ENCODE data around the gene RAPH1. TPM values are rescaled to one million over a fixed set of nuclear protein-coding genes. Genes with fewer than 3 reads are reported as not detected.
"Not testable (repeated sequence)": the region's sequence is repeated elsewhere in the genome, so short reads cannot be mapped to it uniquely, and the experiment has no call there.

RAPH1 gene
- total RNA-seq, 2 experiments from 2014 or later: 0.16 to 1.1 TPM

- POLR2A ChIA-PET; H3K36me3 Mint-ChIP-seq (ENCODE audit: low read depth); H3K27me3 Mint-ChIP-seq (ENCODE audit: low read depth); H3K4me1 Mint-ChIP-seq (ENCODE audit: low read depth); H3K4me3 Mint-ChIP-seq; CTCF ChIA-PET; H3K27ac Mint-ChIP-seq; H3K9me3 Mint-ChIP-seq (ENCODE audit: insufficient read depth); DNase-seq; ATAC-seq: not testable (repeated sequence)
Measured at GRCh38 chr2:203503460-203503859, 31.6 kb downstream of the RAPH1 start.

- POLR2A ChIA-PET: interaction anchor here (0.7 kb wide), 1 partner anchor 21 kb away, joined by 3 read pairs; no protein-coding TSS in a partner anchor
- Mint-ChIP-seq H3K4me1 (ENCODE audit: low read depth) (no peaks in the 10 kb centered on the region), H3K27ac (no peak overlapping the region), H3K36me3 (ENCODE audit: low read depth) (no peaks in the 10 kb centered on the region), H3K4me3 (no peak overlapping the region), H3K27me3 (ENCODE audit: low read depth) (no peaks in the 10 kb centered on the region), H3K9me3 (ENCODE audit: insufficient read depth) (no peaks in the 10 kb centered on the region)
- DNase-seq (no peak), ATAC-seq (no peak)
- CTCF ChIA-PET: interaction anchor here (0.9 kb wide), 1 partner anchor 314 kb away, joined by 3 read pairs; no protein-coding TSS in a partner anchor
Measured at GRCh38 chr2:203501873-203502272, 33.2 kb downstream of the RAPH1 start.

- POLR2A ChIA-PET: no interaction called here
- CTCF ChIA-PET: interaction anchor here (1.2 kb wide), 1 partner anchor 314 kb away, joined by 3 read pairs; no protein-coding TSS in a partner anchor
- Mint-ChIP-seq H3K27me3 (ENCODE audit: low read depth) (no peaks in the 10 kb centered on the region), H3K27ac (no peak overlapping the region), H3K9me3 (ENCODE audit: insufficient read depth) (no peaks in the 10 kb centered on the region), H3K4me3 (no peak overlapping the region), H3K4me1 (ENCODE audit: low read depth) (no peaks in the 10 kb centered on the region), H3K36me3 (ENCODE audit: low read depth) (no peaks in the 10 kb centered on the region)
- no peak for ATAC-seq
- DNase-seq: no peak
Measured at GRCh38 chr2:203500951-203501350, 34.1 kb downstream of the RAPH1 start.

- Mint-ChIP-seq H3K36me3 (ENCODE audit: low read depth) (no peaks in the 10 kb centered on the region), H3K4me3 (no peak overlapping the region), H3K9me3 (ENCODE audit: insufficient read depth) (no peaks in the 10 kb centered on the region), H3K4me1 (ENCODE audit: low read depth) (no peaks in the 10 kb centered on the region), H3K27me3 (ENCODE audit: low read depth) (no peaks in the 10 kb centered on the region), H3K27ac (no peak overlapping the region)
- ATAC-seq (no peak), DNase-seq (no peak)
- ChIA-PET CTCF (interaction anchor here (1.2 kb wide), 1 partner anchor 315 kb away, joined by 3 read pairs; no protein-coding TSS in a partner anchor), POLR2A (interaction anchor here (0.7 kb wide), 1 partner anchor 73 kb away, joined by 3 read pairs; no protein-coding TSS in a partner anchor)
Measured at GRCh38 chr2:203500297-203500696, 34.8 kb downstream of the RAPH1 start.

- H3K27me3 Mint-ChIP-seq (ENCODE audit: low read depth): no peaks in the 10 kb centered on the region
- no peaks in the 10 kb centered on the region for H3K9me3 Mint-ChIP-seq (ENCODE audit: insufficient read depth)
- ATAC-seq (no peak), DNase-seq (no peak)
- POLR2A ChIA-PET: no interaction called here
- H3K27ac Mint-ChIP-seq: no peak overlapping the region
- no peaks in the 10 kb centered on the region for H3K36me3 Mint-ChIP-seq (ENCODE audit: low read depth)
- CTCF ChIA-PET: no interaction called here
- H3K4me1 Mint-ChIP-seq (ENCODE audit: low read depth): peaks cover 2% of the 10 kb centered on the region
- no peak overlapping the region for H3K4me3 Mint-ChIP-seq
Measured at GRCh38 chr2:203498161-203498560, 36.9 kb downstream of the RAPH1 start.

- H3K27ac Mint-ChIP-seq: no peak overlapping the region
- peaks cover 5% of the 10 kb centered on the region for H3K4me1 Mint-ChIP-seq (ENCODE audit: low read depth)
- ATAC-seq: no peak
- no peaks in the 10 kb centered on the region for H3K27me3 Mint-ChIP-seq (ENCODE audit: low read depth)
- DNase-seq: no peak
- POLR2A ChIA-PET: no interaction called here
- CTCF ChIA-PET: interaction anchor here (1.6 kb wide), 1 partner anchor 322 kb away, joined by 7 read pairs; no protein-coding TSS in a partner anchor
- no peaks in the 10 kb centered on the region for H3K9me3 Mint-ChIP-seq (ENCODE audit: insufficient read depth)
- H3K4me3 Mint-ChIP-seq: no peak overlapping the region
- no peaks in the 10 kb centered on the region for H3K36me3 Mint-ChIP-seq (ENCODE audit: low read depth)
Measured at GRCh38 chr2:203492965-203493364, 42.1 kb downstream of the RAPH1 start.

- ChIA-PET POLR2A (no interaction called here), CTCF (no interaction called here)
- no peaks in the 10 kb centered on the region for H3K27me3 Mint-ChIP-seq (ENCODE audit: low read depth)
- H3K4me3 Mint-ChIP-seq: no peak overlapping the region
- H3K9me3 Mint-ChIP-seq (ENCODE audit: insufficient read depth): no peaks in the 10 kb centered on the region
- ATAC-seq (no peak), DNase-seq (no peak)
- H3K27ac Mint-ChIP-seq: no peak overlapping the region
- H3K36me3 Mint-ChIP-seq (ENCODE audit: low read depth): no peaks in the 10 kb centered on the region
- H3K4me1 Mint-ChIP-seq (ENCODE audit: low read depth): peaks cover 5% of the 10 kb centered on the region
Measured at GRCh38 chr2:203490391-203490790, 44.7 kb downstream of the RAPH1 start.

- no peak for DNase-seq
- Mint-ChIP-seq H3K27me3 (ENCODE audit: low read depth) (no peaks in the 10 kb centered on the region), H3K36me3 (ENCODE audit: low read depth) (no peaks in the 10 kb centered on the region), H3K4me3 (no peak overlapping the region), H3K4me1 (ENCODE audit: low read depth) (peaks cover 5% of the 10 kb centered on the region), H3K27ac (no peak overlapping the region), H3K9me3 (ENCODE audit: insufficient read depth) (no peaks in the 10 kb centered on the region)
- ChIA-PET CTCF (interaction anchor here (0.9 to 1.2 kb wide), 2 partner anchors 324 to 326 kb away, joined by 5 read pairs; no protein-coding TSS in a partner anchor), POLR2A (no interaction called here)
- no peak for ATAC-seq
Measured at GRCh38 chr2:203489531-203489930, 45.6 kb downstream of the RAPH1 start.

GRCh38 chr2:203484266-203485112 lies 50.6 kb downstream of the RAPH1 start:
- no peak overlapping the region for H3K4me3 Mint-ChIP-seq
- peak; percentile 77 for ATAC-seq
- no peaks in the 10 kb centered on the region for H3K9me3 Mint-ChIP-seq (ENCODE audit: insufficient read depth)
- H3K4me1 Mint-ChIP-seq (ENCODE audit: low read depth): peaks cover 4% of the 10 kb centered on the region
- no peaks in the 10 kb centered on the region for H3K27me3 Mint-ChIP-seq (ENCODE audit: low read depth)
- POLR2A ChIA-PET: interaction anchor here (0.7 to 1.1 kb wide), 3 partner anchors 327 to 333 kb away, joined by 3 to 5 read pairs (median 4); no protein-coding TSS in a partner anchor
- DNase-seq: peak; percentile 61
- H3K27ac Mint-ChIP-seq: no peak overlapping the region
- H3K36me3 Mint-ChIP-seq (ENCODE audit: low read depth): no peaks in the 10 kb centered on the region
- CTCF ChIA-PET: interaction anchor here (0.8 to 5.1 kb wide), 27 partner anchors 9 to 431 kb away, joined by 3 to 132 read pairs (median 4); partner anchors contain the start of gene CTLA4

- H3K27ac Mint-ChIP-seq: no peak overlapping the region
- H3K27me3 Mint-ChIP-seq (ENCODE audit: low read depth): no peaks in the 10 kb centered on the region
- no peak for ATAC-seq
- H3K4me3 Mint-ChIP-seq: no peak overlapping the region
- H3K9me3 Mint-ChIP-seq (ENCODE audit: insufficient read depth): no peaks in the 10 kb centered on the region
- no peaks in the 10 kb centered on the region for H3K36me3 Mint-ChIP-seq (ENCODE audit: low read depth)
- CTCF ChIA-PET: interaction anchor here (1.3 kb wide), 1 partner anchor 335 kb away, joined by 10 read pairs; no protein-coding TSS in a partner anchor
- peaks cover 4% of the 10 kb centered on the region for H3K4me1 Mint-ChIP-seq (ENCODE audit: low read depth)
- POLR2A ChIA-PET: interaction anchor here (0.5 kb wide), 1 partner anchor 21 kb away, joined by 3 read pairs; no protein-coding TSS in a partner anchor
- no peak for DNase-seq
Measured at GRCh38 chr2:203480623-203481022, 54.5 kb downstream of the RAPH1 start.

GRCh38 chr2:203476881-203477280 lies 58.2 kb downstream of the RAPH1 start:
- no peak for DNase-seq
- POLR2A ChIA-PET: no interaction called here
- H3K9me3 Mint-ChIP-seq (ENCODE audit: insufficient read depth): no peaks in the 10 kb centered on the region
- CTCF ChIA-PET: interaction anchor here (1.4 kb wide), 1 partner anchor 339 kb away, joined by 3 read pairs; no protein-coding TSS in a partner anchor
- H3K27me3 Mint-ChIP-seq (ENCODE audit: low read depth): no peaks in the 10 kb centered on the region
- no peak overlapping the region for H3K27ac Mint-ChIP-seq
- H3K4me1 Mint-ChIP-seq (ENCODE audit: low read depth): no peaks in the 10 kb centered on the region
- H3K4me3 Mint-ChIP-seq: no peak overlapping the region
- ATAC-seq: no peak
- H3K36me3 Mint-ChIP-seq (ENCODE audit: low read depth): no peaks in the 10 kb centered on the region

GRCh38 chr2:203471323-203471722 lies 63.8 kb downstream of the RAPH1 start:
- Mint-ChIP-seq H3K27me3 (ENCODE audit: low read depth) (peaks cover 7% of the 10 kb centered on the region), H3K4me1 (ENCODE audit: low read depth) (no peaks in the 10 kb centered on the region), H3K9me3 (ENCODE audit: insufficient read depth) (no peaks in the 10 kb centered on the region), H3K36me3 (ENCODE audit: low read depth) (no peaks in the 10 kb centered on the region), H3K4me3 (no peak overlapping the region), H3K27ac (no peak overlapping the region)
- POLR2A ChIA-PET: no interaction called here
- CTCF ChIA-PET: interaction anchor here (2.0 kb wide), 1 partner anchor 17 kb away, joined by 7 read pairs; no protein-coding TSS in a partner anchor
- ATAC-seq (no peak), DNase-seq (no peak)
